HG03095 (cell line): ENCODE results near the gene TAGAP.

Experiments
- ATAC-seq: cut with Tn5 transposase; IDR thresholded peaks from one replicate; pipeline ENCODE4 v1.9.1; 2021; ENCODE audit warnings: moderate library complexity; ENCODE audit not compliant: unreplicated experiment

Gene TAGAP

DNA sequence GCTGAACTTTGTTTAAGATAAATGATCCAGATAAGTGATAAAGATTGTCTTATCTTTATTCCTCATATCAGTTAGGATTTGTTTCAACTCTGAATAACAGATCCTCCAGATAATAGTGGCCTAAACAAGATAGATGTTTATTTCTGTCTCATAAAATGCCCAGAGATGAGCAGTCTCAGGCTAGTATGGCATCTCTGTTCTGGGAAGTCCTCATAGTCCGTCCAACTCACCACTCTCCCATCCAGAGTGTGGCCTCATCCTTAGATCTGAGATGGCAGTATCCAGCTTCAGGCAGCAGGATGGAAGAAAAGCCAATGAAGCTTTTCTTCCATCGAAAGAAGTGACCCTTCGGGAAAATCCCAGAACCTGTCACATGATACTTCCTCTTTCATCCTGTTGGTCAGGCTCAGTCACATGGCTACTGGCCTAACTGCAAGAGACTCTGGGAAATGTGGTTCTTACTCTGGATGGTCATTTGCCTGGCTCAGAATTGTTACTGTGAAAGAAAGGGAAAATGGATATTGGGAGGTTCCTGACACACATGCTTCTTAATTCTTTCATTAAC is 29.4 kb upstream of the TAGAP start:
- no peak for ATAC-seq

DNA sequence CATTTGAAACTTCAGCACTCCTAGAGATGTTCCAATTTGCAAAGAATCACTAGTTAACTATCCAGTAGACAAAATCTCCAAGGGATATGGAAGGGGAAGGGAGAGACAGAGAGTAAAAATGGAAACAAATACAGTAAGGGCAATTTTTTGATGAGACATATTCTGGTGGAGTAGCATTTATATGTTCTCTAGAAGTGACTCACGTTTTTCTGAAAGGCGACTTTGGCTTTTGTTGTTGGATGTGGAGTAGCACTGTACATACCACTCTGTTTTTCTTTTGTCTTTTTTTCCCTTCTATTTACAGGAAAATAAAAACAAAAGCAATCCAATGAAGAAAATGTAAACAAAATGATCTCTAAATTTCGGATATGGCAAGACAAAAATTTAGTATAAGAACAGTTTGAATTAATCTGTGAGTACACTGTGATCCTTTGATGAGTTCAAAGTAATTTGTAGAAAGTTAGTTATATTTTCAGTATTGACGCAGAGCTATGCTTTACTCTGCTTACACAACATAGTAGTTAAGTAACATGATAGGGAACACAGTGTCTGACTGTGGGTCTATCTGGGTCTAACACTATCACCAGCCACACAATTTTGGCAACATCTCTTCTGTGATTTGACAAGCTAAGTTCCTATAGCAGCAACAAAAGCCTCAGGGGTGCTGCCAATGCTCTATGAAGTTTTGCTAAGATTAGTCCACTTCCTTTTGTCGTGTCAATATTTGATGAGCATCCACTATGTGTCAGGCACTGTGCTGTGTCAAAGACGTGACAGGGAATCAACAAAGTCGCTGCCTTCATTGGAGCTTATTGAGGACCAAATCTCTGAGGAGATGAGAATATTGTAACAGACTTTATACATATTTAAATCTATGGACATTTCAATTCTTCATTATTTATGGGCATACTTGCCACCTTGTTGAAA is 27.3 kb upstream of the TAGAP start:
- no peak for ATAC-seq

DNA sequence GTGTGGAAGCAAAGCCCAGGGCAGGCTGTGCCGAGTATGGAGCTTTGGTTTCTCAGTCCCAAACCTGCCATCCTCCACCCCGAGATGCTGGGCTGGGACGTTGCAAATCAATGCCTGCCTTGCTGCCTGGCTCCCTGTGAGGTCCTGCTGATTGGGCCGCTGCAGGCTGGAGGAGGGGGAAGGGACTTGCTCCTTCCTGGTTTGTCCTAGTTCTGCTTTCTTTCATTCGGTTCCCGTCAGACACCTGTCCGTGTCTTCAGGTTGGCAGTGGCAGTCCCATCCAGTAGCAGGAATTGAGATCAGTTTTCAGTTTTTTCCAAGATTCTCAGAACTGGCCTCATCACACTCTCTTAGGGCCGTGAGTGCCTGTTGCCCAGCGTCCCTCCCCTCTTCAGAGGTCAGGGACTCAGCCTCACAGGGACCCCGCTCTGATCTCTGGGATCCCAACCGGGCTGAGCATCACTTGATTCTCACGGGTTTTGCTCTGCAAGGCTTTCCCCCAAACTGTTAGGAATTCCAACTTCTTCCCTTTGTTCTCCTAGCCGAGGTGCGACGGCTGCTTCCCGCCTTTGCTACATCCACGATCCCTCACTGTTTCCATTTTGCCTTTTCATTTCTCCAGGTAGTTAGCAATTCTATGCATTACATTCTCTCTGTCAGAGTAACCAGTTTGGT is 24.2 kb upstream of the TAGAP start:
- ATAC-seq = no peak

DNA sequence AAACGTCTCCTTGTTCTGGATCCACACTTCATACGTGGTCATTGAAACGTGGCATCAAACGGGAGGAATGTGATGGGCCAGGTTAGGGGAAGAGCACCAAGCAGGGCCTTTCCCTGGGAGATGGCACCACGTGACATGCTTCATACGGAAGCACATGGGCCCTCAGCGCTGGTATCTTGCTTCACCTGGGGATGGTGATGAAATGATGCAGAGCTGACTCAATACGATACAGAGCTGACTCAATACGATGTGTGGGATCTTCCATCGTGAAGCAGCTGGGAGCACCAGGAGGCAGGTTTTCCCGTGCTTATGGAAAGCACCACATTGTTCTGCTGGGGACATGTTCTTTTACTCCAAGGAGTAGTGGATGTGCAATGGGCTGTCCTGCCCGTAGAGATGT is 22.5 kb upstream of the TAGAP start:
- no peak for ATAC-seq

DNA sequence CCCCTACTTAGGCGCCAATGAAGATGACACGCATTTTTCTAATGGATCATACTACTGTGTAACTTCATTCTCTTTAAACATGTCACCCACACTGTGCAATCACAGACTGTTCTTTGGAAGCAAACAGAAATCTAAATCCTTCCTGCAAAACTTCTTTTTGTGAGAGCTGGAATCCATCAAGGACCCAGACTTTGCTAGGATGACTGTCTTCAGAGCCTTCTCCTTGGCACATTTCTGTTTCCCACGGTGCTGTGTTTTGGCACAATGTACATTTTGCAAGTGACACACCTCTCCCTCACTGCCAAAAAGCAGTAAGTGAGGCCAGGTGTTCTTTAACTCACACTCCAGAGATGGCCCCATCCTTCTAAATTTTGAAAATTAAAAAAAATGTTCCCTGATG is 21.7 kb upstream of the TAGAP start:
- ATAC-seq = no peak

DNA sequence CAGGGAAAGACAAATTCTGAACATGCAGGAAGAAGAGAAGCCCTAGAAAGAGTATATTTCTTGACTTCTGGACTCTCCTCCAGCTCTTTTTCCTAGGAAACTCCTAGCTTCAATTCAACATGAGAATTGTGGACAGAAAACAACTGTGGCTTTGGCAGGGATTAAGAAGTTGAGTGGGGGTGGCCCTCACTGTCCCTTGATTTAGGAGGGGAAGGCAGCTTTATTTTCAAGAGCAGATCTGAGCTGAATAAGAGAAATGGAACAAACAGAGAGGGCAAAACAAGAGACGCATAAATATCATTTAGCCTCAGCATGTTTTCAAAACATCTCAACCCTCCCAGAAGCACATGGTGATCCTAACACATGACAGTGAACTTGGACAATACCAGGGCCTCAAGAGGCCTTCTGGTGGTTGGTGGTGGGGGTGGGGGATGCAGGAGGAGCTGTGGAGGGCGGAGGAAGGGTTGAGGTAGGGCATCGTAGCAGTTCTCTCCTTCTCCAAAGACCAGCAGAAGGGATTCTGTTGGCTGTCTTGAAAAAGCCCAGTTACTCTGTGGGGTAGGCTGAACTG is 21.1 kb upstream of the TAGAP start:
- ATAC-seq = no peak

DNA sequence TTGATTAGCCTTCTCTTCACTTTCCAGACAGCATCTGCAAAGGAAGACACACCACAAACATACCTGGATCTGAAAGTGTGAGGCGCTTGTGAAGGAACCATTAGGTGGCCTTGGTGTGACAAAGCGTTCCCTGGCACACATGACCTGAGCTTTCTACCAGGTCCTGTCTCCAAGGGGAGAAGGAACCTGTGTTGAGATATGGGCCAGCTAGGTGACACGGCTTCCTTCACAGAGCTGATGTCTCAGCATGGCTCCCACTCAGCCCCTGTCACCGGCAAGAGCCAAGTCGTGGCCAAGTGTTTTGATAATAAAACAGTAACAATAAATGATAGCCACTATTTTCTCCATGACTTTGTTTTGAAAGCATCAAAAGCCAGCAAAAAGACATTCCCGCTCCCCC is 20.3 kb upstream of the TAGAP start:
- no peak for ATAC-seq

DNA sequence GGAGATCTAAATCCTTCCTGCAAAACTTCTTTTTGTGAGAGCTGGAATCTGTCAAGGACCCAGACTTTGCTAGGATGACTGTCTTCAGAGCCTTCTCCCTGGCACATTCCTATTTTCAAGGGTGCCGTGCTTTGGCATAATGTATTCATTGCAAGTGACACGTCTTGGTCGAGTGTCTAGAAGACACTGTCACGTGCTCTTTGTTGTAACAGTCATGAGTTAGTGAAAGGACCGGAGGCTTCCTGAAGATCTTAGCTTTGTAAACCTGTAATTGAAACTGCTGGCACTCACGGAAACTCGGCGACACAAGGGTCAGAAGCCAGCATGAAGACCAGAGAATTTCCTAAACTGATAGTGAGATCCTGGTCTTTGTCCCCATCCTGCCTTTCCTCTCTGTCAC is 19.7 kb upstream of the TAGAP start:
- no peak for ATAC-seq

DNA sequence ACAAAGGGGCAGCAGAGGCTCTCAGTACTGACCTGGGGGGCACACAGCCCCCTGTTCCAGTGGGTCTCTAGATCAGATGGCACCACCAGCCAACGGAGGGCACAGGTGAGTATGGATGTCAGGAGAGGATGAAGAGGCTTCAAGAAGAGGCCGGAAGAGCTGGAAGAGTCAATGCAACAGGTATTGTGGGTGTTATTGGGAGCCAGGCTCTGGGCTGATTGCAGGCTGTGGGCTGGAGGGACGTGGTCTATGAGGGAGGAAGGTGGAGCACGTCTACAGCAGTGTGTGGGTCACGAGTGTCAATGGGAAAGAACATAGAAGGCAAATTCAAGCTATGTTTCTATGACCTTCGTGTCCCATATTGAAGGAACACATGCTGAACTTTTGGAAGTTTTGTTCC is 18.8 kb upstream of the TAGAP start:
- no peak for ATAC-seq

DNA sequence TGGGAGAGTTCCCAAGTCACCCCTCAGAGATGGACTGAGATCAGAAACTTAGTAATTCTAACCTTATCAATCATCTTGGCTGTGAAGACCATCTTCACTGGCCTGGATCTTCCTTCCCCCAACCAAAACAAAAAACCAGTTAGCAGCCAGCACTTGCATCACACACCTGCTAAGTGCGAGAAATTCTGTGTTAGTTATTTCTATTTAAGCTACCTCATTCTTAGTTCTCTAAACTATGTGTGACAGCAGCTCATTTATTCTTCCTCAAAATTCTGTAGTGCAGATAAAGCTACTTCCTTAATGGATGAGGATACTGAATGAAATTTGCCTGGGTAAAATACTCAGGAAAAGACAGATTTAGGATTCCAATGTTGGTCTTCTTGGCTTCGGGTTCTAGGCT is 18.2 kb upstream of the TAGAP start:
- ATAC-seq = no peak

DNA sequence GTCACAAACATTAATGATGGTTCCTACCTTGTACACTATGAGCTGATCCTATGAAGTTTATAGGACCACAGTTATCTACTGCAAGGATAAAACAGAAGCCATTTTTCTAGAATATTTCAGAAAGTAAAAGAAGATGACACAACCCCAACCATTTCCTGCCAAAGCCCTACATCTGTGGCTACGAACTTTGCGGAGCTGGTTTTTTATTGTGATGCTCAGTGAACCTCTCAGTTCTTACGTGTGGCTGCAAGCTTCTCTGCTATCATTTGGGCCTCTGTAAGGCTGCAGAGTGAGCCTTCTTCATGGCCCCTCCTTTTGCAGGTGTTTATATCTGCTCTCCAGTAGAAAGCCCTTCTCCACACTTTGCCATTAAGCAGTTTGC is 17.8 kb upstream of the TAGAP start:
- peak; percentile 70 for ATAC-seq

DNA sequence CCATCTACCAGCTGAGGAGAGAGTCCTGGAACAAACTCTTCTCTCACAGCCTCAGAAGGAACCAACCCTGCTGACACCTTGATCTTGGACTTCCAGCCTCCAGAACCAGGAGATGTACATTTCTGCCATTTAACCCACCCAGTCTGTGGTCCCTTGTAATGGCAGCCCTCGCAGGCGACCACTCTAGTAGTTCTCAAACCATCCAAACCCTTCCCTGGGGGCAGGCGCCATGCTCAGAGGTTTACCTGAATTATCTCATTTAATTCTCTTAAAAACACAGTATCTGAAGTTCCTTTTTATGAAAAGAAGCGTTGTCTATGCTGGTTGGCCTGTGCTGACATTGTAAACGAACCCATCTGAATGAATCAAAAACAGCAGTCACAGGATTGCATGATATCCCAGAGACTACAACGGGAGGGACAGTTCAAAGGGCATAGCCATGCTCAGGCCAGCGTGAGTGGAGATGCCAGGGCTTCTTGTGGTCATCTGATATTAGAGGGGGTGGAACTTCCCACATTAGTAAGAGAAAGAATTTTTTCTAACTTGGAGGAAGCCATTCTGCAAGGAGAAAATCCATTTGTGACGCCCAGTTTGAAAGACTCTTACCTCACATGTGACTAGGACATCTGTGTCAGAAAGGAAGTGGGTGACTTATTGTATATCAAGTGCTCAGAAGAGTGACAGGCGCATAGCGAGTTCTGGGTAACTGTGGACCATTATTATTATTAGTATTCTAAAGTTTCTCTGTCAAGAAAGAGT is 17.2 kb upstream of the TAGAP start:
- ATAC-seq = peak; percentile 49

DNA sequence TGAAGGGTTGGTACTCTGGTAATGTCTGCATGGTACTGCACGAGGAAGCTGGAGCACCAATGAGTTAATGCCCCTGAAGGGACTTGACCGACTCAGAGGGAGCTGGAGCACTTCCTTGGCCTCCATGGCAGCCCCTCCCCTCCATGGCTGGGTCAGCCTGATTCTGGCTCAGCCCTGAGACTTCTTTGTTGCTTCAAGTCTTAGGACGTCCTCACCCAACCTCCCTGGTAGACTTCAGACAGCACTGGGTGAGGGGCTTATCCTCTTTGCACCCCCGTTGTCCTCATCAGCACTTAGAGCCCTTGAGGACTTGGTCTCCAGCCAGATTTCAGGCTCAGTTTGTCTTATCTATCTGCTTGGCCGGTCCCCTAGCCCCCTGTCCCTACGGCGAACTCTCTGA is 16.4 kb upstream of the TAGAP start:
- no peak for ATAC-seq

DNA sequence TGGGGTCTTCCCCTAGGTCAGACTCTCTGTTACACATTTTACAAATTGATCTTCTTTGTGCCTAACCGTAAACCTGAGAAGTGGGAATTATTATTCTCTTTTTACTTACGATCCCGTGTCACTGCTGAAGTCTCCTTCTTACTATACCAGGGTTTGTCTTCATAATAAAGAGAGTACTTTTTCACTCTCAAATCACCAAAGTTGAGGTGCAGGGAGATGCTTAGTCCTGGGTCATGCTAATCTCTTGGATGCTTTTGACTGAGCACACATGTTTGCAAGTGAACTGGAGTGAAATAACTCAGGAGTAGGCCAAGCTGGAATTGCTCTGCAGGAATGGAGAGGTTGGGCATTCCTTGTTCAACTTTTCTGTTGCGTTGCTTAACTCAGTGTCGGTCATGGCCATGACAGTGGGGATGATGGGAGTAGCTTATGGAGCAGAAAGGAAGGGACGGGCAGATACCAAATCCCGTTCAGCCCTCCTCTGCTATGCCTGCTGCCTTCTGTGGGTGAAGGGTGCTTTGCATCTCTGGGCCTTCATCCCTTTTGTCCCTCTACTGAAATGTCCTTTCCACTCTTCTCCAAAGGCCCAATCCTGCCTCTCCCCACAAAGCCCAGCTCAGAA is 15.2 kb upstream of the TAGAP start:
- no peak for ATAC-seq

DNA sequence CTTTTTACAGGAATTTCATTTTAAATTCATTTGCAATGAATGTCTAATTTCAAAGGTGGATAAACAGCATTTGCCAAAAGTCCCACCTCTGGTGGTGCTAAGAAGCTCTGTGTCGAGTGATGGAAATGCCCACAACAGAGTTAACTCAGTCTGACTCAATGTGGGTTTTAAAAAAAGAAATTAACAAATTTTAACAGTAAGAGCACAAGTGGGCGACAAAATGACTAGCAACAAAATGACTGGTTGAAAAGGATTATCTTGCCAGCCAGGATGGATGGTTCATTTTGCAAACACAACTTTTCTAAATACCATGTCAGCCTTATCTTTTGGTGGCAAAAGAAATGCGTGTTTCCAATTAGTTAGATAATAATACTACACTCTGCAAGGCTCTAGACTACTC is 14.3 kb upstream of the TAGAP start:
- ATAC-seq = no peak

DNA sequence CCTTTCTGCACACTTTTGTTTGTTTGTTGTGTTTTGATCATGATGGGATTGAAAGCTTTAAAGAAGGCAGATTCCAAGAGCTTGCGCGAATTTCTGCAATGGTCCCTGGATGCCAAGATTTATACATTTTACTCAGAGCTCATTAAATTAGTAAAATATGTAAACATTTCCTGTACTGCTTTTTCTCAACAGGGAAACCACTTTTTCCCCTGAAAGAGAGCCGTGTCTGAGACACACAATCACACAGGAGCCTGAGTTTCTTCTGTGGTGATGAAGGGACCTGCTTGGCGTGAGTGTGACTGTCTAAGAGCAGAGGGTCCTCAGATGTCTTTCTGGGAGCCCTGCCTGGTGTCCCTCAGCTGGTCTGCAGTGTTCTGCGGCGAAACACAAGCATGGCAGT is 12.1 kb upstream of the TAGAP start:
- no peak for ATAC-seq

DNA sequence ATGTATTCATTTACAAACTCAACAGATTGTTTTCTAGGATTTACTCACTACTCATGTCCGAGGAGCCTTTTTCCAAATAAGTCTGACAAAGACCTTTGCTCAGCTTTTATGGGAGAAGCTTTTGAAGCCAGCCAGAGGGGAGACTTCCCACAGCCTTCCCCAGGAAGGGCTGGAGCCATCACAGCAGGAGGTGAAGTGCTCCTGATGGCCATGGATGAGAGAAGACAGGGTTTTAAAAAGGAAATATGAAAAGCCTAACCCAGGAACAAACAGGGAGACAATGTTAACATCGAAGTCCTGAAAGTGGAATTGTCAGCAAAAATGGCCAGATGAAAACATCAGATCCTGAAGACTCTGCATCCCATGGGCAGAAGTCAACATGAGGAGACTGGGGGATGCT is 11.6 kb upstream of the TAGAP start:
- ATAC-seq = no peak

DNA sequence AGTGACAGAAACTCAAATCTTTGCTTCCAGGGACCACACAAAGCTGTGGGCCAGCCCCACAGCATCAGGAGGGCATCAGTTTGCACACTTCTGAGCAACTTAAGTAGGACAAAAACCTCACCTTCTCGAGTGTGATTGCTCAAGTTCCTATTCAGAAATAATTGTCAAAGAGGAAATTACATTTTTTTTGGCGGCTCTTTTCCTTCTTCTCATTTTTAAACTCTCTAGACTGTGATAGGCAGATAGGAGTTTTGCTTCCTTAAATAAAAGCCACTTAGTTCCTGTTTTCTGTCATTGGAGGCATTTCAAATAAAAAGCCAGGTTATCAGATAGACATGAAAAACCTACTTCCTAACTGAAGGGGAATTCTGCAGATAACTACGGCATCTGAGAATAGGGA is 11.2 kb upstream of the TAGAP start:
- ATAC-seq = no peak

DNA sequence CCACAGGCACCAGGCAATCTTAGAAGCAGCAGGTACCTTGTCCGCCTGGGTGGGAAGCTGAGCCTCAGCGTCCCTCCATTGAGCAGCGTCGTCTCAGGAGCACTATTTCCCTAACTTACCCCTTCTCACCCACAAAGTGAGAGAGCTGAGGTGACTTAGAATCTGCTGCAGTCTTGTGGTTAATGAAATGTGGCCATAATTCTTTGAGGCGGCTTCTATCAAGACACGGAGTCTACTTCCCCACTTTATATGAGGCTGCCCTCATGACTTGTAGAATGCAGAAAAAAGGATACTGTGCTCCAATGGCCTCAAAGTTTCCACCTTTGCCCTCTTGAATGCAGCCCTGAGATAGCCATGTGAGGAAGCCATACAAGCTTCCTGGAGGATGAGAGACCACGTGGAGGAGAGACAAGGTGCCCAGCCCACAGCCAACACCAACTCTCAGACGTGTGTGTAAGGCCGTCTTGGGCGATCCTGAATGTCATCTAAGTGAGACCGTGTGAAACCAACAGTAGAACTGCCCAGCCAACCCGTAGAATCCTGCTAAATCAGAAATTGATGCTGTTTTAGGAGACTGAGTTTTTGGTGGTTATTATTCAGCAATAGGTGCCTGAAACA is 9.1 kb upstream of the TAGAP start:
- no peak for ATAC-seq

DNA sequence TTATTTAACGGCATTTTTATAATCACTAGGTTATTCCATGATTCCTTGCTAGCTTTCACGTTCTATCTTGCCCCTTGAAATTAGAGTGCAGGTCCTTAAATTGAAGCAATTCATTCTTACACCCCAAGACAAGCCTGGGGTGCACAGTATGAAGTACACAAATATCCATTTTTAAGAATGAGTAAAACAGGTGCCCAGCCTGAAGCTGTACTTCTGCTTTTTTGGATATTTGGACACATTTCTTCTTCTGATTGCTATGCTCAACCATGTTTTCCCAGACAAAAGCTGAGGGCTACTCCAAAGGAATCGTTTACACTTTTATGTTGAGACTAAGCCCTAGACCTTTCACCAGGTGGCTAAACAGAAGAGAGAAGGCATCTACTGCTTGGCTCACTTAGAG is 7.9 kb upstream of the TAGAP start:
- ATAC-seq = no peak
